SK-N-MC (cell line): Measurements from ENCODE around the gene LTB.

ENCODE experiments used
- EZH2 ChIP-seq: fragments of 200-600 bp; sonication (generic); IDR thresholded peaks from one replicate; pipeline ENCODE4 v1.6.1; 2017; ENCODE audit warnings: antibody characterized with exemption
- FOXP2 ChIP-seq: optimal IDR thresholded peaks from 2 replicates; pipeline ENCODE3; 2011; ENCODE audit warnings: mild to moderate bottlenecking, moderate library complexity; ENCODE audit not compliant: insufficient read depth; ENCODE audit errors: extremely low read length, control extremely low read depth
- POLR2AphosphoS5 ChIP-seq: IDR thresholded peaks from 2 replicates; pipeline ENCODE4 v1.6.1; 2012; ENCODE audit warnings: mild to moderate bottlenecking, low read depth, low read length, borderline replicate concordance

DNA sequence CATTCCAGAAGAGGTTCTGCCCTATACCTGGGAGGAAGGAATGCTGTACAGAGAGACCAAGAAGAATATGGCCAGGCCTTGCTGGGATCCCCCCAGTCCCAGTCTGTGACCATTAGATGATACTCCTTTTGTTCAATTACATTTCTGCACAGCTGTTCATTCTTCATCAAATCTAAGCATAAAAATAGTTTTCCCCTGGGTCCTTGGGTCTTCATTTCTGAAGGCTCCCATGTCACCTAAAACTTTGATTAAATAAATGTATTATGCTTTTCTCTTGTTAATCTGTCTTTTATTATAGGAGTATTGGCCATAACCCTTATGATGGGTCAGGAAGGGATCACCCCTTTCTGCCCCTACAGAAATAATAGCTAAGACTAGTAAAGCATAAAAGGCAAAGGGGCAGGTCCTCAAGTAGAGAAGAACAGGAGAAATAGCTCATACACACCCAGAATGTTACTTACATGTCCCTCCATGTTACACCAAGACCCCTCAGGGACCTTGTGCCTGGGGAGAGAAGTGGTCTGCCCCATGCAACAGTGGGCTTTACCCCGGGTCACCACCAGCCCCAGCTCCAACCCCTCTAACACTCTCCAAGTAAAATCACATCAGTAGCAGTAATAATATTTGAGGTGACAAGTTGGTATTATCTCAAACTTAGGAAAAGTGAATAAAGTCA is 12.2 kb downstream of the LTB start:
- TF ChIP-seq POLR2AphosphoS5 (no peak), EZH2 (no peak), FOXP2 (no peak)
